GM12878 (cell line): ENCODE results near the gene SPDYE4. TPM values are rescaled to one million over a fixed set of nuclear protein-coding genes. Genes with fewer than 3 reads are reported as not detected.
A peak's percentile ranks its signal among the peaks of the same experiment; 100 is the strongest.

ENCODE experiments used
- ATAC-seq: fragments of 200-7000 bp; cut with Tn5 transposase; 3 replicates; pipeline ENCODE4 v1.9.1; 2020; ENCODE audit warnings: mild to moderate bottlenecking, moderate library complexity
- BruUV-seq: library from RNA; stranded (reverse); fragments of 400-500 nt; replicated peaks from 2 replicates; lab custom pipeline; 2021; lab: Mats Ljungman, UMichigan
- CTCF ChIA-PET: fragments of 300-600 bp; sonication (Branson Sonifier 250); formaldehyde crosslinking; extraction: SDS; loops from one replicate; lab custom pipeline; 2021; ENCODE audit warnings: inconsistent platforms; lab: Yijun Ruan, JAX
- POLR2A ChIA-PET: fragments of 350-600 bp; formaldehyde crosslinking; extraction: SDS; loops from one replicate; lab custom pipeline; 2021; ENCODE audit warnings: inconsistent platforms; lab: Charles Lee
- RAD21 ChIA-PET: fragments of 300-600 bp; sonication (Branson Sonifier 250); formaldehyde crosslinking; loops from one replicate; lab custom pipeline; 2023; ENCODE audit warnings: antibody characterized with exemption; ENCODE audit not compliant: unreplicated experiment; lab: Charles Lee
- SMC1A ChIA-PET: fragments of 300-600 bp; sonication (Branson Sonifier 250); formaldehyde crosslinking; loops from one replicate; lab custom pipeline; 2023; ENCODE audit not compliant: unreplicated experiment, uncharacterized antibody; lab: Charles Lee
- DNase-seq: peaks from one replicate; pipeline ENCODE4 v3.0.0-alpha.2; 2011; ENCODE audit warnings: low read depth, low spot score
- FAIRE-seq: peaks from 3 replicates; lab custom pipeline; 2011; peaks lifted over from hg19 to GRCh38; lab: Jason Lieb, UNC
- H2AFZ ChIP-seq: 2 replicates; pipeline ENCODE4 v1.6.0; 2011; ENCODE audit warnings: low read depth, low read length, control low read depth; ENCODE audit not compliant: control insufficient read depth
- H3K27ac ChIP-seq: 2 replicates; pipeline ENCODE4 v1.5.1; 2011; ENCODE audit warnings: control low read depth; ENCODE audit not compliant: control insufficient read depth, insufficient read depth
- H3K27me3 ChIP-seq, 2 experiments: replicated peaks in 1 of 2; 2 replicates each; pipeline versions ENCODE4 v1.6.0 to v1.6.1; 2011; ENCODE audit warnings: low read length in 1 of 2; ENCODE audit not compliant: control insufficient read depth in 2 of 2, insufficient read depth in 2 of 2
- H3K36me3 ChIP-seq, 2 experiments: 2 replicates each; pipeline ENCODE4 v1.5.1; 2011; ENCODE audit warnings: low read length in 1 of 2; ENCODE audit not compliant: control insufficient read depth in 2 of 2, insufficient read depth in 2 of 2
- H3K4me1 ChIP-seq: 2 replicates; pipeline ENCODE4 v1.6.1; 2011; ENCODE audit warnings: mild to moderate bottlenecking, low read length, moderate library complexity, mixed read lengths; ENCODE audit not compliant: control insufficient read depth, insufficient read depth
- H3K4me2 ChIP-seq: 2 replicates; pipeline ENCODE4 v1.6.0; 2011; ENCODE audit warnings: control low read depth; ENCODE audit not compliant: control insufficient read depth, insufficient read depth
- H3K4me3 ChIP-seq: fragments of 200-600 bp; sonication (generic); 2 replicates; pipeline ENCODE4 v1.5.1; 2016
- H3K79me2 ChIP-seq: 2 replicates; pipeline ENCODE4 v1.6.0; 2011; ENCODE audit warnings: low read length; ENCODE audit not compliant: control insufficient read depth, insufficient read depth
- H3K9ac ChIP-seq: 2 replicates; pipeline ENCODE4 v1.8.0; 2011; ENCODE audit warnings: low read length, control low read depth, mixed read lengths; ENCODE audit not compliant: control insufficient read depth, insufficient read depth
- H3K9me3 ChIP-seq: replicated peaks from 3 replicates; pipeline ENCODE4 v1.5.1; 2011; ENCODE audit warnings: mild to moderate bottlenecking, low read length; ENCODE audit not compliant: control insufficient read depth, insufficient read depth
- H4K20me1 ChIP-seq: 2 replicates; pipeline ENCODE4 v1.6.0; 2011; ENCODE audit not compliant: control insufficient read depth, insufficient read depth
- BACH1 ChIP-seq: fragments of 450-650 bp; IDR thresholded peaks from 2 replicates; pipeline ENCODE4 v1.6.1; 2017; ENCODE audit warnings: mild to moderate bottlenecking, borderline replicate concordance
- BCL3 ChIP-seq: IDR thresholded peaks from 2 replicates; pipeline ENCODE4 v1.6.1; 2011; ENCODE audit warnings: borderline replicate concordance, low read depth, mild to moderate bottlenecking, moderate library complexity, low read length; ENCODE audit not compliant: insufficient read depth, poor library complexity, severe bottlenecking
- IRF4 ChIP-seq: IDR thresholded peaks from 2 replicates; pipeline ENCODE4 v1.6.1; 2011; ENCODE audit warnings: low read depth, low read length
- MTA3 ChIP-seq: IDR thresholded peaks from 2 replicates; pipeline ENCODE4 v1.6.1; 2012; ENCODE audit warnings: low read length, inconsistent platforms, borderline replicate concordance
- PML ChIP-seq: IDR thresholded peaks from 2 replicates; pipeline ENCODE4 v1.6.1; 2012; ENCODE audit warnings: low read length, inconsistent platforms
- POLR2AphosphoS2 ChIP-seq: IDR thresholded peaks from 2 replicates; pipeline ENCODE4 v1.6.1; 2011; ENCODE audit warnings: low read depth, mild to moderate bottlenecking, low read length, improper control_type of control experiment, moderate library complexity
- POLR2AphosphoS5 ChIP-seq: IDR thresholded peaks from 2 replicates; pipeline ENCODE4 v1.6.1; 2011; ENCODE audit warnings: mild to moderate bottlenecking, low read length, inconsistent platforms
- SIX5 ChIP-seq: IDR thresholded peaks from 2 replicates; pipeline ENCODE4 v1.6.1; 2011; ENCODE audit warnings: mild to moderate bottlenecking, low read depth, low read length, moderate library complexity; ENCODE audit not compliant: severe bottlenecking
- TAF1 ChIP-seq: IDR thresholded peaks from 2 replicates; pipeline ENCODE4 v1.6.1; 2011; ENCODE audit warnings: mild to moderate bottlenecking, low read depth, low read length, borderline replicate concordance
- TCF7 ChIP-seq: IDR thresholded peaks from 2 replicates; pipeline ENCODE4 v1.6.1; 2014; ENCODE audit warnings: antibody characterized with exemption, borderline replicate concordance
- WGBS: methylation state at CpG from one replicate; pipeline ENCODE4 v1.1.6; 2016; ENCODE audit warnings: low lambda C conversion rate; ENCODE audit not compliant: insufficient replicate concordance, insufficient coverage; ENCODE audit errors: missing lambda C conversion rate; 5-methylcytosine and 5-hydroxymethylcytosine counted together
- in situ Hi-C: fragments of 300-500 bp; cut with MboI; formaldehyde crosslinking; loops from 9 replicates; pipeline ENCODE4 v1.14.3; 2018; ENCODE audit warnings: mixed read lengths
- intact Hi-C: fragments of 100-400 bp; cut with micrococcal nuclease; formaldehyde crosslinking; loops from one replicate; pipeline ENCODE4 v1.14.2; 2022; ENCODE audit not compliant: unreplicated experiment
- polyA plus RNA-seq, 11 experiments: library from polyadenylated mRNA; depleted of rRNA in 4 of 11; unstranded in 6 of 11; stranded (reverse) in 5 of 11; fragments of >200 nt; fragmentation: Nextera tagmentation in 4 of 11; fragmentation: Illumina TruSeq in 1 of 11; extraction: Ambion mirVana in 4 of 11; extraction: Trizol in 1 of 11; gene quantifications; 1 replicate in 1 of 11; 2 replicates in 10 of 11; pipeline versions ENCODE4 v1.2.1 to v1.2.3, GENCODE V29; 2011 to 2016; ENCODE audit warnings: inconsistent platforms in 2 of 11, missing spikeins in 2 of 11, low read depth in 1 of 11
- total RNA-seq, 4 experiments: library from RNA; depleted of rRNA in 3 of 4; stranded (reverse); fragments of >200 nt in 3 of 4; fragmentation: Illumina TruSeq in 1 of 4; extraction: Trizol in 1 of 4; gene quantifications; 2 replicates each; pipeline versions ENCODE4 v1.2.1 to v1.2.3, GENCODE V29; 2013 to 2021

SPDYE4 gene
- total and polyA plus RNA-seq, 10 of the 15 experiments (the other 5 are each of a cell fraction or from before 2014, with no cell fraction given): 0.07 to 0.18 TPM; not detected in 8

- ATAC-seq: no peak
- Histone ChIP-seq H3K9me3 (no peaks in the 10 kb centered on the region), H3K79me2 (no peaks in the 10 kb centered on the region), H3K27me3 (no peaks in the 10 kb centered on the region), H4K20me1 (no peaks in the 10 kb centered on the region), H3K4me1 (no peaks in the 10 kb centered on the region), H3K9ac (no peak overlapping the region), H3K4me2 (no peak overlapping the region), H3K36me3 (peaks cover 4 to 11% of the 10 kb centered on the region in 2 experiments; a peak in 3 of 4 replicates), H3K4me3 (no peak overlapping the region), H2AFZ (no peak overlapping the region), H3K27ac (no peak overlapping the region)
- no TSS peak for BruUV-seq
- ChIA-PET CTCF (interaction anchor here (1.5 to 2.4 kb wide), 2 partner anchors 9 to 100 kb away, joined by 3 to 16 read pairs; no protein-coding TSS in a partner anchor), POLR2A (interaction anchor here (0.6 kb wide), 1 partner anchor 38 kb away, joined by 3 read pairs; no protein-coding TSS in a partner anchor), SMC1A (interaction anchor here (0.6 to 1.4 kb wide), 4 partner anchors 12 to 203 kb away, joined by 3 to 10 read pairs (median 3); no protein-coding TSS in a partner anchor), RAD21 (interaction anchor here (0.6 to 2.6 kb wide), 3 partner anchors 13 to 106 kb away, joined by 3 to 9 read pairs (median 4); no protein-coding TSS in a partner anchor)
- TF ChIP-seq POLR2AphosphoS2 (peak; percentile 29; the same call in 1 of the 2 replicates), BACH1 (no peak; the same call in 1 of the 2 replicates), TAF1 (no peak), POLR2AphosphoS5 (peak; percentile 53; the same call in 1 of the 2 replicates), TCF7 (no peak), PML (no peak), BCL3 (peak; percentile 10), IRF4 (no peak), MTA3 (no peak), SIX5 (no peak)
- no peak for FAIRE-seq
- intact Hi-C loops: no loop called here
- 32% methylated on average over 7 of the region's 7 CpGs for WGBS
- in situ Hi-C loops: no loop called here
- no peak for DNase-seq
These were observed 36.3 kb upstream of the SPDYE4 start for GRCh38 chr17:8794636-8795035.
